Measurements from ENCODE around the gene PEMT. TPM values are rescaled to one million over a fixed set of nuclear protein-coding genes. Genes with fewer than 3 reads are reported as not detected.

Gene PEMT
- total RNA-seq, 4 donors from 2014 or later = 3.2 to 10.2 (median 7.1) TPM

GRCh38 chr17:17590883-17591354 lies 589 bp downstream of the PEMT start:
- H3K36me3 ChIP-seq = no peaks in the 10 kb centered on the region
- DNase-seq = no peak
- H3K27ac ChIP-seq = peak overlapping the region; percentile 87 to 97 (median 92)
- peaks cover 10 to 22% (median 17%) of the 10 kb centered on the region in 4 donors for H3K4me1 ChIP-seq
- 1% methylated on average over 16 of the region's 21 CpGs; no CpG with 5 or more reads in 1 of the 2 donors for WGBS, 2 donors (ENCODE audit: low coverage in 1 of 2)
- in situ Hi-C loops (cut with MboI; ENCODE audit: low pct_ligation_motif_present in 1 of 4, low pct_unique_long_range_greater_than_20kb in 1 of 4, low sequenced_read_pairs in 3 of 4) (no loop called here), intact Hi-C loops (cut with DNase I; ENCODE audit: low total_unique reads) (no loop called here)
- H3K9me3 ChIP-seq = no peaks in the 10 kb centered on the region
- no peaks in the 10 kb centered on the region for H3K27me3 ChIP-seq
- peak overlapping the region; percentile 64 to 76 (median 69) for H3K4me3 ChIP-seq
- no peak for TF ChIP-seq POLR2A (IDR thresholded peaks at IDR 0.05)
- no peak for TF ChIP-seq POLR2AphosphoS5 (IDR thresholded peaks at IDR 0.05)
- TF ChIP-seq EP300 (IDR thresholded peaks at IDR 0.05; ENCODE audit: low read depth) = no peak
- no peak for TF ChIP-seq CTCF (IDR thresholded peaks at IDR 0.05)

GRCh38 chr17:17590141-17590751 lies 1.3 kb downstream of the PEMT start:
- Histone ChIP-seq H3K9me3 (no peaks in the 10 kb centered on the region), H3K27me3 (no peaks in the 10 kb centered on the region), H3K36me3 (no peaks in the 10 kb centered on the region), H3K4me3 (peak overlapping the region in 3 of 4 donors; percentile 64 to 76 (median 73)), H3K27ac (peak overlapping the region; percentile 87 to 97 (median 92)), H3K4me1 (peaks cover 10 to 22% (median 17%) of the 10 kb centered on the region in 4 donors)
- DNase-seq = no peak
- no peak for TF ChIP-seq POLR2A (IDR thresholded peaks at IDR 0.05)
- 69% methylated on average over 11 of the region's 11 CpGs; no CpG with 5 or more reads in 1 of the 2 donors for WGBS, 2 donors (ENCODE audit: low coverage in 1 of 2)
- intact Hi-C loops (cut with DNase I; ENCODE audit: low total_unique reads) = no loop called here
- in situ Hi-C loops (cut with MboI; ENCODE audit: low pct_ligation_motif_present in 1 of 4, low pct_unique_long_range_greater_than_20kb in 1 of 4, low sequenced_read_pairs in 3 of 4) = no loop called here

GRCh38 chr17:17587614-17588337 lies 3.7 kb downstream of the PEMT start:
- no peaks in the 10 kb centered on the region for H3K9me3 ChIP-seq
- no peak overlapping the region for H3K4me3 ChIP-seq
- H3K27me3 ChIP-seq = no peaks in the 10 kb centered on the region
- no peaks in the 10 kb centered on the region for H3K36me3 ChIP-seq
- intact Hi-C loops (cut with DNase I; ENCODE audit: low total_unique reads) (no loop called here), in situ Hi-C loops (cut with MboI; ENCODE audit: low pct_ligation_motif_present in 1 of 4, low pct_unique_long_range_greater_than_20kb in 1 of 4, low sequenced_read_pairs in 3 of 4) (no loop called here)
- 79 to 82% methylated on average over 10 of the region's 10 CpGs for WGBS, 2 donors (ENCODE audit: low coverage in 1 of 2)
- DNase-seq = no peak
- TF ChIP-seq POLR2A (IDR thresholded peaks at IDR 0.05) = no peak
- peaks cover 8 to 18% (median 16%) of the 10 kb centered on the region in 4 donors for H3K4me1 ChIP-seq
- H3K27ac ChIP-seq = no peak overlapping the region

- Histone ChIP-seq H3K9me3 (no peaks in the 10 kb centered on the region), H3K27ac (no peak overlapping the region), H3K4me1 (no peaks in the 10 kb centered on the region), H3K4me3 (no peak overlapping the region), H3K36me3 (no peaks in the 10 kb centered on the region), H3K27me3 (no peaks in the 10 kb centered on the region)
- TF ChIP-seq EP300 (IDR thresholded peaks at IDR 0.05; ENCODE audit: low read depth) (no peak), POLR2AphosphoS5 (IDR thresholded peaks at IDR 0.05) (no peak), POLR2A (IDR thresholded peaks at IDR 0.05) (no peak), CTCF (IDR thresholded peaks at IDR 0.05) (no peak)
- no peak for DNase-seq
- WGBS, 2 donors (ENCODE audit: low coverage in 1 of 2) = 88% methylated on average over 5 of the region's 6 CpGs; no CpG with 5 or more reads in 1 of the 2 donors
- in situ Hi-C loops (cut with MboI; ENCODE audit: low pct_ligation_motif_present in 1 of 4, low pct_unique_long_range_greater_than_20kb in 1 of 4, low sequenced_read_pairs in 3 of 4) = no loop called here
- intact Hi-C loops (cut with DNase I; ENCODE audit: low total_unique reads) = no loop called here
Measured at GRCh38 chr17:17582372-17582771, 9.1 kb downstream of the PEMT start.

- no peak overlapping the region for H3K4me3 ChIP-seq
- H3K27ac ChIP-seq = no peak overlapping the region
- intact Hi-C loops (cut with DNase I; ENCODE audit: low total_unique reads) = no loop called here
- WGBS, 2 donors (ENCODE audit: low coverage in 1 of 2) = 90% methylated on average over 6 of the region's 6 CpGs; no CpG with 5 or more reads in 1 of the 2 donors
- DNase-seq = no peak
- H3K27me3 ChIP-seq = no peaks in the 10 kb centered on the region
- H3K4me1 ChIP-seq = no peaks in the 10 kb centered on the region
- no peaks in the 10 kb centered on the region for H3K9me3 ChIP-seq
- in situ Hi-C loops (cut with MboI; ENCODE audit: low pct_ligation_motif_present in 1 of 4, low pct_unique_long_range_greater_than_20kb in 1 of 4, low sequenced_read_pairs in 3 of 4) = no loop called here
- no peaks in the 10 kb centered on the region for H3K36me3 ChIP-seq
- TF ChIP-seq POLR2A (IDR thresholded peaks at IDR 0.05) (no peak), POLR2AphosphoS5 (IDR thresholded peaks at IDR 0.05) (no peak), CTCF (IDR thresholded peaks at IDR 0.05) (no peak), EP300 (IDR thresholded peaks at IDR 0.05; ENCODE audit: low read depth) (no peak)
Measured at GRCh38 chr17:17581509-17581908, 10.0 kb downstream of the PEMT start.

Data from transverse colon (tissue), 4 donors.